DND-41 (cell line): ENCODE measurements around the gene AKR7A3.

Source experiments
- CTCF ChIP-seq: IDR thresholded peaks from 2 replicates; pipeline ENCODE4 v1.5.1; 2012; ENCODE audit warnings: borderline replicate concordance, low read length, moderate library complexity, mild to moderate bottlenecking; ENCODE audit not compliant: poor library complexity, severe bottlenecking; ENCODE audit errors: extremely low read depth
- EZH2 ChIP-seq: IDR thresholded peaks from 3 replicates; pipeline ENCODE4 v1.6.1; 2012; ENCODE audit warnings: borderline replicate concordance, low read depth, mild to moderate bottlenecking, moderate library complexity, low read length, inconsistent platforms; ENCODE audit not compliant: severe bottlenecking

GRCh38 chr1:19327736-19328135, 39.2 kb upstream of the AKR7A3 start:
- TF ChIP-seq CTCF (no peak), EZH2 (no peak)
